ENCODE measurements around the gene NCOA1.

- no peak for TF ChIP-seq POLR2A (IDR thresholded peaks at IDR 0.05; ENCODE audit: low read length)
- TF ChIP-seq GATA1 (IDR thresholded peaks at IDR 0.05; ENCODE audit: low read depth, low read length) = no peak
These were observed 280.9 kb downstream of the NCOA1 start for GRCh38 chr2:24771764-24772586.
